ENCODE results near the gene MNX1.

MNX1 gene

DNA sequence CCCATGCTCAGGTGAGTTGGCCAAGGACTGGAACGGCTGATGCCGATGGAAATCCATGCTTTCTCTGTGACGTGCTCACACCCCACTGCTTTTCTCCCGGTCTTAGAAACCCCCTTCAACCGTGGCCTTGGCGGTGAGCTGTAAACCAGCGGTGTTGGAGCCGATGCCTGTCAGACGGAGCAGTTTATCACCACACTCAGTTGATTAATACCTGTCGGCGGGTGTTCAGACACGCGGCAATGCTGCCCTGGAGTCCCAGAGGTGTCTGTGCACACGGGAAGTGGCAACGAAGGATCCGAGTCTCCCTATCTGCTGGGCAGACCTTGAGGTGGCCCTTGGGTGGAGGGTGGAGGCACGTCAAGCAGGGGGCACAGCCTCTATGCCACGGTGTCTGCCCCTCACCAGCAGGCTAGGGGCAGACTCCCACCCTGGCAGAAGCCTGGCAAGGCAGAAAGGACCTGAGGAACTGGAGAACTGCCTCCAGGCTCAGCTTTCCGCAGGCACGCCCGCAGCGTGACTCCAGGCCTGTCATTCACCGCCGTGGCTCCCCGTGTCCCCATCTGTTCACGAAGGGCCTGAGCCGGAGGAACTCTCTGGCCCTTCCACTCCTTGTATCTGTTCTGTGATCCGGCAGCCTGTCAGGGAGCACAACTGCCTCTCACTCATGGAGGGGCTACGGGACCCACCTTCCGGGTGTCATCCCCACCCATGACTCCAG is 34.6 kb upstream of the MNX1 start:
- Histone ChIP-seq H3K4me2 (ENCODE audit: low read length) (no peak overlapping the region), H3K9me3 (ENCODE audit: control insufficient read depth, insufficient read depth, low read length) (no peaks in the 10 kb centered on the region), H3K27ac (ENCODE audit: low read depth, low read length) (no peak overlapping the region), H3F3A (ENCODE audit: control insufficient read depth, insufficient read depth) (no peaks in the 10 kb centered on the region), H4K20me1 (ENCODE audit: control insufficient read depth, insufficient read depth, low read depth, low read length) (no peaks in the 10 kb centered on the region), H3K27me3 (ENCODE audit: control insufficient read depth, low read length) (no peaks in the 10 kb centered on the region), H3K36me3 (ENCODE audit: control insufficient read depth, low read length) (no peaks in the 10 kb centered on the region), H3K4me1 (ENCODE audit: control insufficient read depth, low read length) (no peaks in the 10 kb centered on the region), H3K9me2 (replicated peaks; ENCODE audit: control insufficient read depth, low read length) (no peaks in the 10 kb centered on the region), H3K79me2 (ENCODE audit: control insufficient read depth, low read length) (no peaks in the 10 kb centered on the region), H3K4me3 (ENCODE audit: low read length) (no peak overlapping the region)
- TF ChIP-seq, protein P1, sequence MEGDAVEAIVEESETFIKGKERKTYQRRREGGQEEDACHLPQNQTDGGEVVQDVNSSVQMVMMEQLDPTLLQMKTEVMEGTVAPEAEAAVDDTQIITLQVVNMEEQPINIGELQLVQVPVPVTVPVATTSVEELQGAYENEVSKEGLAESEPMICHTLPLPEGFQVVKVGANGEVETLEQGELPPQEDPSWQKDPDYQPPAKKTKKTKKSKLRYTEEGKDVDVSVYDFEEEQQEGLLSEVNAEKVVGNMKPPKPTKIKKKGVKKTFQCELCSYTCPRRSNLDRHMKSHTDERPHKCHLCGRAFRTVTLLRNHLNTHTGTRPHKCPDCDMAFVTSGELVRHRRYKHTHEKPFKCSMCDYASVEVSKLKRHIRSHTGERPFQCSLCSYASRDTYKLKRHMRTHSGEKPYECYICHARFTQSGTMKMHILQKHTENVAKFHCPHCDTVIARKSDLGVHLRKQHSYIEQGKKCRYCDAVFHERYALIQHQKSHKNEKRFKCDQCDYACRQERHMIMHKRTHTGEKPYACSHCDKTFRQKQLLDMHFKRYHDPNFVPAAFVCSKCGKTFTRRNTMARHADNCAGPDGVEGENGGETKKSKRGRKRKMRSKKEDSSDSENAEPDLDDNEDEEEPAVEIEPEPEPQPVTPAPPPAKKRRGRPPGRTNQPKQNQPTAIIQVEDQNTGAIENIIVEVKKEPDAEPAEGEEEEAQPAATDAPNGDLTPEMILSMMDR (IDR thresholded peaks at IDR 0.05; ENCODE audit: low read depth, low read length, poor library complexity, severe bottlenecking) = no peak
- no peak for TF ChIP-seq EZH2phosphoT487 (IDR thresholded peaks at IDR 0.05; ENCODE audit: borderline replicate concordance, low read length)

DNA sequence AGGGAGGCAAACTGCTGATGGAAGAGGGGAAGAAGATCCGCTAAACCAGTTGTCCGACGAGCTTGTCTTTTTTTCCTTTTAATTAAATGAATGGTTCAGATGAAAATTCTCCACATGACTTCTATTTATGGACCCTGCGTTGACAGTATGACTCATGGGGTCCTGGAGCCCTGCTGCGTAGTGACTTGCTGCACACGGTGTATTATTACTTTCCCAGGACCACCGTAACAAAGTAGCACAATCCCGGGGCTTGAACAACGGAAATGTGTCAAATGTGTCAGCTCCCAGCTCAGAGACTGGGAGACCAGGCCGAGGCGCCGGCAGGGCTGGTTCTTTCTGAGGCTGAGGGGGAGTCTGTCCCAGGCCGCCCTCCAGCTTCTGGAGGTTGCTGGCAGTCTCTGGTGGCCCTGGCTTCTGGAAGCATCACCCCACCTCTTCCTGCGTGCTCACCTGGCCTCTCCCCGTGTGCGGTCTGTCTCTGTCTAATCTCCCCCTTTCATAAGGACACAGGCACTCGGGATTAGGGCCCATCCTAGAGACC is 33.8 kb upstream of the MNX1 start:
- no peaks in the 10 kb centered on the region for H3K9me2 ChIP-seq (replicated peaks; ENCODE audit: control insufficient read depth, low read length)
- H3K4me2 ChIP-seq (ENCODE audit: low read length) = no peak overlapping the region
- H3F3A ChIP-seq (ENCODE audit: control insufficient read depth, insufficient read depth) = no peaks in the 10 kb centered on the region
- TF ChIP-seq, protein P1 (IDR thresholded peaks at IDR 0.05; ENCODE audit: low read depth, low read length, poor library complexity, severe bottlenecking) = no peak
- TF ChIP-seq EZH2phosphoT487 (IDR thresholded peaks at IDR 0.05; ENCODE audit: borderline replicate concordance, low read length) = no peak
- H3K27me3 ChIP-seq (ENCODE audit: control insufficient read depth, low read length) = no peaks in the 10 kb centered on the region
- no peak overlapping the region for H3K4me3 ChIP-seq (ENCODE audit: low read length)
- H3K79me2 ChIP-seq (ENCODE audit: control insufficient read depth, low read length) = no peaks in the 10 kb centered on the region
- H3K27ac ChIP-seq (ENCODE audit: low read depth, low read length) = no peak overlapping the region
- H3K4me1 ChIP-seq (ENCODE audit: control insufficient read depth, low read length) = no peaks in the 10 kb centered on the region
- H4K20me1 ChIP-seq (ENCODE audit: control insufficient read depth, insufficient read depth, low read depth, low read length) = no peaks in the 10 kb centered on the region
- no peaks in the 10 kb centered on the region for H3K36me3 ChIP-seq (ENCODE audit: control insufficient read depth, low read length)
- H3K9me3 ChIP-seq (ENCODE audit: control insufficient read depth, insufficient read depth, low read length) = no peaks in the 10 kb centered on the region

DNA sequence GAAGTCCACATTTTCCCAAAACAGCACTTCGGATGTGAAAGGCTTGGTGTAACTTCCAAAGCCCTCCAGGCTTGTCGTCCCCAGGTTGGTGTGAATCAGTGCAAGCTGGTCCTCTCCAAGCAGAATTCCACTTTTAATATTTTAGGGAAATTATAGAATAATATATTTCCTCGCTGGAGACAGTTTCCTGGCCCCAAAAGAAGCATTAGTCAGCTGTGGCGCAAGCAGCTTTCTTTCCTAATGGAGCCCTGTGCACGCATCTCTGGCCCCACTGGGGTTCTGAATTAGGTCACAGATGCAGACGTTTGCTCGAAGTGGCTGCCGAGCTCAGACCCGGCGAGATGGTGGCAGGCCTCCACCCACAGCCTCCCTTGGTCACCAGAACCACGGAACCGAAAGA is 33.3 kb upstream of the MNX1 start:
- Histone ChIP-seq H3K27me3 (ENCODE audit: control insufficient read depth, low read length) (no peaks in the 10 kb centered on the region), H3K79me2 (ENCODE audit: control insufficient read depth, low read length) (no peaks in the 10 kb centered on the region), H3K4me3 (ENCODE audit: low read length) (no peak overlapping the region), H3K36me3 (ENCODE audit: control insufficient read depth, low read length) (no peaks in the 10 kb centered on the region), H3K27ac (ENCODE audit: low read depth, low read length) (no peak overlapping the region), H4K20me1 (ENCODE audit: control insufficient read depth, insufficient read depth, low read depth, low read length) (no peaks in the 10 kb centered on the region), H3F3A (ENCODE audit: control insufficient read depth, insufficient read depth) (no peaks in the 10 kb centered on the region), H3K9me2 (replicated peaks; ENCODE audit: control insufficient read depth, low read length) (no peaks in the 10 kb centered on the region), H3K9me3 (ENCODE audit: control insufficient read depth, insufficient read depth, low read length) (no peaks in the 10 kb centered on the region), H3K4me1 (ENCODE audit: control insufficient read depth, low read length) (no peaks in the 10 kb centered on the region), H3K4me2 (ENCODE audit: low read length) (no peak overlapping the region)
- TF ChIP-seq EZH2phosphoT487 (IDR thresholded peaks at IDR 0.05; ENCODE audit: borderline replicate concordance, low read length) = no peak
- TF ChIP-seq, protein P1 (IDR thresholded peaks at IDR 0.05; ENCODE audit: low read depth, low read length, poor library complexity, severe bottlenecking) = no peak
